GM19035 (cell line): ENCODE measurements around the gene F8A1.
"Not testable (repeated sequence)": the region's sequence is repeated elsewhere in the genome, so short reads cannot be mapped to it uniquely, and the experiment has no call there.

Experiments
- ATAC-seq: cut with Tn5 transposase; IDR thresholded peaks from one replicate; pipeline ENCODE4 v1.9.1; 2021; ENCODE audit not compliant: unreplicated experiment

F8A1 gene

GRCh38 chrX:154886069-154886788 is at the start of gene F8A1:
Gene F8A1, plus strand, starts transcription at chrX:154886355. Its CDS starts 20 bp downstream, at chrX:154886375.
- ATAC-seq: peak; percentile 57

- ATAC-seq: no peak
Observed at GRCh38 chrX:154840856-154841255, 45.3 kb upstream of the F8A1 start.

GRCh38 chrX:154850957-154851611 is 35.1 kb upstream of the F8A1 start:
- ATAC-seq: no peak

- ATAC-seq: no peak
Observed at GRCh38 chrX:154855256-154855655, 30.9 kb upstream of the F8A1 start.

DNA sequence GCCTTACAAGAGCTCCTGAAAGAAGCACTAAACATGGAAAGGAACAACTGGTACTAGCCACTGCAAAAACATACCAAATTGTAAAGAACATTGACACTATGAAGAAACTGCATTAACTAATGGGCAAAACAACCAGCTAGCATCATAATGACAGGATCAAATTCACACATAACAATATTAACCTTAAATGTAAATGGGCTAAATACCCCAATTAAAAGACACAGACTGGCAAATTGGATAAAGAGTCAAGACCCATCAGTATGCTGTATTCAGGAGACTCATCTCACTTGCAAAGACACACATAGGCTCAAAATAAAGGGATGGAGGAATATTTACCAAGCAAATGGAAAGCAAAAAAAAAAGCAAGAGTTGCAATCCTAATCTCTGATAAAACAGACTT is 17.6 kb upstream of the F8A1 start:
- not testable (repeated sequence) for ATAC-seq

- ATAC-seq: no peak
Observed at GRCh38 chrX:154873329-154873728, 12.8 kb upstream of the F8A1 start.

DNA sequence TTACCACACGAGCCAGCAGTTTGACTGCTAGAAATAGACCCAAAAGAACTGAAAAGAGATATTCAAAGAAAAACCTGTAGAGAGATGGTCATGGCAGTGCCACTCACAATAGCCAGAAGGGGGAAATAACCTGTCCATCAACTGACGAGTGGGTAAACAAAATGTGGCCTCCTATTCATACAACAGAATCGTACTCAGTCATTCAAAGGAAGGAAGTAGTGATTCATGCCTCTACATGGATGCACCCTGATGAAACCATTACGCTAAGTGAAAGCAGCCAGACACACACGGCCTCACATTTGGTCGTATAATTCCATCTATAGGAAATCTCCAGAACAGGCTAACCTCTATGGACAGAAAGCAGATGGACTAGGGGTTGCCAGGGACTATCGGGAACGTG is 2.1 kb upstream of the F8A1 start:
- not testable (repeated sequence) for ATAC-seq

GRCh38 chrX:154885057-154885456 is 1.1 kb upstream of the F8A1 start:
- ATAC-seq: not testable (repeated sequence)

- ATAC-seq: not testable (repeated sequence)
Observed at GRCh38 chrX:154885549-154885948, 606 bp upstream of the F8A1 start.

- ATAC-seq: peak; percentile 56
Observed at GRCh38 chrX:154886789-154887221, 650 bp downstream of the F8A1 start.

- no peak for ATAC-seq
Observed at GRCh38 chrX:154890990-154891639, 5.0 kb downstream of the F8A1 start.

- no peak for ATAC-seq
Observed at GRCh38 chrX:154892296-154892695, 6.1 kb downstream of the F8A1 start.

DNA sequence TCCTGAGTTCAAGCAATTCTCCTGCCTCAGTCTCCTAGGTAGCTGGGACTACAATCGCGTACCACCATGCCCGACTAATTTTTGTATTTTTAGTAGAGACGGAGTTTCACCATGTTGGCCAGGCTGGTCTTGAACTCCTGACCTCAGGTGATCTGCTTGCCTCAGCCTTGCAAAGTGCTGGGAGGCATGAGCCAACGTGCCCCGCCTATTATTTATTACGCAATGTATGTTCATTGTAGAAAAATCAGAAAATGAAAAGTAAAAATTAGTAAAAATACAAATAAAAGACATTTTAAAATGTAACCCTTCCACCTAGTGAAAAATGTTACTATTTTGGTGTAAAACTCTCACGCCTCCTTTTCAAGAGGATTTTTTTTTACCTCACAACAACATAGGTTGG is 14.2 kb downstream of the F8A1 start:
- ATAC-seq: no peak

GRCh38 chrX:154902408-154902807 is 16.3 kb downstream of the F8A1 start:
- no peak for ATAC-seq

DNA sequence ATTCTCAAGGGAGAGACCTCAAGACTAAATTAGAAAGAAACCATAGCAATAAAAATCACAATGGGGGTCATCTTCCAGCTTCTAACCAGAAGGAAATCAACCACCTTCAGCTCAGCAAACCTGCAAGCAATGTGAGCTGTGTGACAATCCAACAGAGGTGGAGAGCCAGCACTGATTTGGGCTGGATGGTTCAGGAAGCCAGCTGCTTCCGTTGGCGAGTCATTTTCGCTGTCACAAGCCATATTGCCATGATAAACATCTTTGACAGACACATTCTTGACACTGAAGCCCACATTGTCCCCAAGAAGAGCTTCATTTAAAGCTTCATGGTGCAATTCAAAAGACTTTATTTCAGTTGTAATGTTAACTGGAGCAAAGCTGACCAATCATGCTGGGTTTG is 22.7 kb downstream of the F8A1 start:
- ATAC-seq: no peak

GRCh38 chrX:154910048-154910447 is 23.9 kb downstream of the F8A1 start:
- not testable (repeated sequence) for ATAC-seq

- not testable (repeated sequence) for ATAC-seq
Observed at GRCh38 chrX:154910528-154910927, 24.4 kb downstream of the F8A1 start.

DNA sequence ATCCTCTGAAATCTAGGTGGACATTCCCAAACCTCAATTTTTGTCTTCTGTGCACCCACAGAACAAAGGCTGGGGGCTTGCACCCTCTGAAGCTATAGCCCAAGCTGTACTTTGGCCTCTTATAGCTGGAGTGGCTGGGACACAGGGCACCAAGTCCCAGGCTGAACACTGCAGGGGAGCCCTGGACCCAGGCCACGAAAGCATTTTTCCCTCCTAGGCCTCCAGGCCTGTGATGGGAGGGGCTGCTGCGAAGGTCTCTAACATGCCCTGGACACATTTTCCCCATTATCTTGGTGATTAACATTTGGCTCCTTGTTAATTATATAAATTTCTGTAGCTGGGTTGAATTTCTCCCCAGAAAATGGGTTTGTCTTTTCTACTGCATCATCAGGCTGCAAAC is 27.9 kb downstream of the F8A1 start:
- no peak for ATAC-seq

DNA sequence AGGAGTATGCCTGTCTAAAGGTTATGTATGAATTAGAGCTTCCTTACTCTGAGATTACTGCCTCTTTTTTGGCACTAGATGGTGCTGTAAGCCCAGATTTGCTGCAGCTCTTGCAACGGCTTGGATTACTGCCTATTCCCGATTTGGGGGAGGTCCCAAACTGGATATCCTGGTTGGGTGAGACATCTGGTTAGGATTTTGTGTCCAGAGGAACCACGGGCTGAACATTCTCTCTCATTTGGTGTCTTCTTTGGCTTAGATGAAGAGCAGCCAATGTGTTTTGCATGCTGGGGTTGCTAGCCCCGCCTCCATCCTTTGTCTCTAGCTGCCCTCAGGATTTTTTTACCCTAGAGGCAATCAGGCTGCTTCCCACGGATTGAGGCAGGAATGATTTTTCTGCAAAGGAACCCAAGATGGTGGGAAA is 31.9 kb downstream of the F8A1 start:
- ATAC-seq: peak; percentile 68

DNA sequence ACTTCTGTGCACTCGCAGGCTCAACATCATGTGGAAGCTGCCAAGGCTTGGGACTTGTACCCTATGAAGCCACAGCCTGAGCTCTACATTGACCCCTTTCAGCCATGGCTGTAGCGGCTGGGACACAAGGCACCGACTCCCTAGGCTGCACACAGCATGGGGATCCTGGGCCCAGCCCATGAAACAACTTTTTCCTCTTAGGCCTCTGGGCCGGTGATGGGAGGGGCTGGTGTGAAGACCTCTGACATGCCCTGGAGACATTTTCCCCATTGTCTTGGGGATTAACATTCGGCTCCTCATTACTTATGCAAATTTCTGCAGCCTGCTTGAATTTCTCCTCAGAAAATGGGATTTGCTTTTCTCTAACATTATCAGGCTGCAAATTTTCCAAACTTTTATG is 38.6 kb downstream of the F8A1 start:
- not testable (repeated sequence) for ATAC-seq
